GM18511 (cell line): ENCODE measurements around the gene MARCHF7.
"Not testable (repeated sequence)": the region's sequence is repeated elsewhere in the genome, so short reads cannot be mapped to it uniquely, and the experiment has no call there.

Experiments
- ATAC-seq: cut with Tn5 transposase; IDR thresholded peaks from one replicate; pipeline ENCODE4 v1.9.1; 2021; ENCODE audit warnings: mild to moderate bottlenecking, moderate library complexity; ENCODE audit not compliant: unreplicated experiment

MARCHF7 gene, protein sequence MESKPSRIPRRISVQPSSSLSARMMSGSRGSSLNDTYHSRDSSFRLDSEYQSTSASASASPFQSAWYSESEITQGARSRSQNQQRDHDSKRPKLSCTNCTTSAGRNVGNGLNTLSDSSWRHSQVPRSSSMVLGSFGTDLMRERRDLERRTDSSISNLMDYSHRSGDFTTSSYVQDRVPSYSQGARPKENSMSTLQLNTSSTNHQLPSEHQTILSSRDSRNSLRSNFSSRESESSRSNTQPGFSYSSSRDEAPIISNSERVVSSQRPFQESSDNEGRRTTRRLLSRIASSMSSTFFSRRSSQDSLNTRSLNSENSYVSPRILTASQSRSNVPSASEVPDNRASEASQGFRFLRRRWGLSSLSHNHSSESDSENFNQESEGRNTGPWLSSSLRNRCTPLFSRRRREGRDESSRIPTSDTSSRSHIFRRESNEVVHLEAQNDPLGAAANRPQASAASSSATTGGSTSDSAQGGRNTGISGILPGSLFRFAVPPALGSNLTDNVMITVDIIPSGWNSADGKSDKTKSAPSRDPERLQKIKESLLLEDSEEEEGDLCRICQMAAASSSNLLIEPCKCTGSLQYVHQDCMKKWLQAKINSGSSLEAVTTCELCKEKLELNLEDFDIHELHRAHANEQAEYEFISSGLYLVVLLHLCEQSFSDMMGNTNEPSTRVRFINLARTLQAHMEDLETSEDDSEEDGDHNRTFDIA

DNA sequence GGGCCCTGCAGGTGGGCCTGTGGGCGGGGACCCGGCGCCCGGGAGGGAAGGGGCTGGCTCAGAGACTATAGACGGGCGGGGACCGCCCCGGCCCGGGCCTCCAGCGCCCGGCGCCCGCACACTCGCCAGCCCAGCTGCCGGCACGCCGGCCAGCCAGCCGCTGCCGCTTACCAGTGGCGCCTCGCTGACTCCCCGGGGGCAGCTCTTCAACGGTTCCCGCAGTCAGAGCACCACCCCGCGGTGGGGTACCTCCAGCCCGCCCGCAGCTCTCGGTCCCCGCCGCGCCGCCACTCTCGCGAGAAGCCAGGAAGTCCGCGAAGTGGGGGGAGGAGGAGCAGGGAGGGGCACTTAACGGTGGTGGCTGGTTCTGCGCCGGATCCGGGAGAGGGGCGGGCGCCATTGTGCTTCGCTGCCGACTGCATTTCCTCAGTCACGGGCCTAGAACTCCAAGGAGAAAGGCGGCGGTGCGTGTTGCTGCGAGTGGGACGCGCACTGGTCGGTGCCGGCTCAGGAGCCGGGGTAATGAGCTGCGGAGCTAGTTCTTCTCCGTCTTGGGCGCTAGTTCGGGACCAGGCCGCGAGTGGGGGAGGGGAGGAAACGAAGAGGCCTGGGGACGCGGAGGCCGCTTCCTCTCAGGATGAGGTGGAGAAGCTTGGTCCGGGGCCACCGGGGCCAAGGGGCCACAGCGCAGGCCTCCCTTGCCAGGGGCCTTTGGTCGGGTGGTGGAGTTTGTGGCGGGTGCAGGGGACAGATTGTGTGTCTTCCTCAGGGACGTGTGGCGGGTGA lies at the start of gene MARCHF7:
MARCHF7 (plus strand) TSS at position 364 of the 786 bp plus-strand sequence. CDS start 16,517 bp downstream, outside the sequence.
- peak; percentile 96 for ATAC-seq

DNA sequence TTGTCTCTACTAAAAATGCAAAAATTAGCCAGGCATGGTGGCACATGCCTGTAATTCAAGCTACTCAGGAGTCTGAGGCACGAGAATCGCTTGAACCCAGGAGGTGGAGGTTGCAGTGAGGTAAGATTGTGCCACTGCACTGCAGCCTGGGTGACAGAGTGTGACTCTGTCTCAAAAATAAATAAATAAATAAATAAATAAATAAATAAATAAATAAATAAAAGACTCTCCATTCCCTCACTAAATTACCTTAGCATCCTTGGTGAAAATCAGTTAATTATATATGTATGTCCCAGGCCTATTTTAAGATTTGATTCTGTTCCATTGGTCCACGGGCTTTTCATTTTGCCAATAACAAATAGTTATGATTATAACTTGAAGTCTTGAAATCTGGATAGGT lies 44.9 kb upstream of the MARCHF7 start:
- not testable (repeated sequence) for ATAC-seq

DNA sequence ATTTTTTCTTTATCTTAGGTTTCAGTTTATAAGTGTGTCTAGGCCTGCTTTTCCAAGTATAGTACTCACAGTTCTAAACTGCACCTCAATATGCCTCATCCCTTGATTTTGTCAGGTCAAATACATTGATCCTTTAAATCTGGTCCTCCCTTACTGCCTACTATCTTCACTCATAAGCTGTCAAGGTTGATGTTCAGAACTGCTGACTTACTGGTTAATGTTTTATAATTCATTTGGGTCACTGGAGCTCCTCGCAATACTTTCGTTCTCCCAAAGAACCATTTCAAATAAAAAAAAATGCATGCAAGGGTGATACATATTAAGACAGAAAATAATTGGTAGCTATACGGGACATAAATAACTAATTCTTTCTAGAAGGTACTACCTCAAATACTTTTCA lies 41.3 kb upstream of the MARCHF7 start:
- ATAC-seq = no peak

DNA sequence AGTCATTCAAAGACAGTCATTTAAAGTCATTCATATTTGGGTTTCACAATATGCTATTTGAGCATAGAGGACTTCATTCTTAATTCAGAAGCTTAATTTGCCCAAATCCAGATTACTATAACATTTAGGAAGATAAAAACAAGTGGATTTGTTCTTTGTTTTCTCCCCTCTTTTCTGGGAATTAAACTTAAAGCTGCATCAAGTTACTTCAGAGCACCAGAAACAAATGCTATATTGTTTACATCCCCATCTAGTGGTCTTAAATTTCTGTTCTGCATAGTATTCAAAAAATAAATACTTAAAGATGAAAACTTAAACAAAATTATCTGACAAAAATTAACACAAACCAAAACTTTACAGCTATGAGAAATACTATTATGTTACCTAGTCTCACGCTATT lies 34.7 kb upstream of the MARCHF7 start:
- ATAC-seq = no peak

DNA sequence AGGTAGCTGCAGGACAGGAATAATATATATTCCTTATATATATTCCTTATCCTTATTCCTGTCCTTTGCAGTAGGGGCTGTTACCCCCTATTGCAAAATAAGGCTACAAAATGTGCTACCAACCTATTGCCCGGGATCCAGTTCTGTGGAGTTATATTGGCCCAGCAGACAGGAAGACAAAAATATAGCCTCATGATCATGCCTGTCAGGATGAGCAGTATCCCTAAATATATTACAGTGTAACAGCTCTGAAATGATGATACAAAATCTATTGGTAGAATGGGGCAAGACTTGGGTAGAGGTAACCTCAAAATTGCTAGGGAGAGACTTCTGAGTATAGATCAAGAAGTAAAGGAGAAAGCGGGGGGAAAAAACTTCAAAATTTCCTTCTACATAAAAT lies 31.6 kb upstream of the MARCHF7 start:
- ATAC-seq = no peak

DNA sequence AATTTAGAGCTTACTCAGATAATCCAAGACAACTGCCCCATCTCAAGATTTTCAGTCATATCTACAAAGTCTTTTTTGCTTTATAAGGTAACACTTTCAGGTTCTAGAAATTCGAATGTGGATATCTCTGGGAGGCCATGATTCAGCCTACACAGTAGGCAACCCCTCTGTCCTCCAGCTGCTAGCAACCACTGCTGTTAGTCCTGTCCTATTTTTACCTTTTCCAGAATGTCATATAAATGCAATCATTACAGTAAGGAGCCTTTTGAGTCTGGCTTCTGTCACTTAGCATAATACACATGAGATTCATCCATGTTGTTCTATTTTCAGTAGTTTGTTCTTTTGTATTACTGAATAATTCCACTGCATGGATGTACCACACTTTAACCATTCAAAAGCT lies 28.5 kb upstream of the MARCHF7 start:
- no peak for ATAC-seq

DNA sequence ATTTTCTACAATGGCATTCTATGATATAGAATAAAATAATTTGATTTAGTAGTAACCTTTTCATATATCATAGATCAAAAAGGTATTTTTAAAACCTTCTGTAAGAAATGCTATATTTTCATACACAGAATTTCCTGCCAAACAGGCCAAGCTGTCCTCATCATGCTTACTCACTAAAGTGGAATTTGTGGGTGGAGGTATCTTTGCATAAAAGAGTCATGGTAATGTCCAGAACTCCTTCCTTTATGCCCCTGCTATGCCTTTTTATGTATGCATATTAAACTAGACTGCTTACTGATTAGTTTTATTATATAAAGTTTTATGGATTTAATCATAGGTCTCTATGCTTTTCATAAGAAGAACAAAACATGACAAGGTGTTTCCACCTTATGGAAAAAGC lies 27.5 kb upstream of the MARCHF7 start:
- no peak for ATAC-seq

DNA sequence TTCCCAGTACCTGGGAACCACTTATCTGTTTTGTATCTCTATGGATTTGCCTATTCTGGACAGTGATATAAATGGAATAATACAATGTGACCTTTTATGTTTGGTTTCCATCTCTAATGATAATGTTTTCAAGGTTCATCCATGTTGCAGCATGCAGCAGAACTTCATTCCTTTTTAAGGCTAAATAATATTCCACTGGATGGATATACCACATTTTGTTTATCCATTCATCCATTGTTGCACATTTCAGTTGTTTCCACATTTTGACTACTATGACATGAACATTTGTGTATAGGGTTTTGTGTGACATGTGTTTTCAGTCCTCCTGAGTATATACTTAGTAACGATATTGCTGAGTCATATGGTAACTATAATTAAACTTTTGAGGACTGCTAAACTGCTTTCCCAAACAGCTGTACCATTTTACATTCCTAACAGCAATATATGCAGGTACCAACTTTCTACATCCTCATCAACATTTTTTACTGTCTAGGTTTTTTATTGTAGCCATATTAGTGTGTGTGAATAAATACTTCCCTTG lies 17.7 kb upstream of the MARCHF7 start:
- ATAC-seq = no peak

DNA sequence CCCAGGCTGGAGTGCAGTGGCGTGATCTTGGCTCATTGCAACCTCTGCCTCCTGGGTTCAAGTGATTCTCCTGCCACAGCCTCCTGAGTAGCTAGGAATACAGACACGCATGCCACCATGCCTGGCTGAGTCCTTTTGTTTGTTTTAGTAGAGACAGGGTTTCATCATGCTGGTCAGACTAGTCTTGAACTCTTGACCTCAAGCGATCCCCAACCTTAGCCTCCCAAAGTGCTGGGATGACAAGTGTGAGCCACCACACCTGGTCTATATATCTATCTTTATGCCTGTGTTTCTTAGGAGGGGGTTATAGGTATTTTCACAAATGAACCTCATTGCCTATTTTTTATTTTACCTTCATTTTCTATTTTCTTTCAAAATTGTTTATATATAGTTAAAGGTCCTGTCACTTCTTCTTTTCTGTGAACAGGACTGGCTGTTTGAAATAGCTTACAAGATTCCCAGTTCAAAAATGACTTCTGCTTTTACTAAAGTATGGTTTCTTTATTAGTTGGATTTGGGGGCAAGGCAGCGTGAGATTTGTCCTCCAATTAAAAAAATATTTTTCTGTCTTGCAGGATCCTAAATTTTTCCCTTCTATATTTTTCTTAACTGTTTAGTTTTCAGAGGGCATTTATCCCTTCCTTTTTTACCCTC lies 16.4 kb upstream of the MARCHF7 start:
- ATAC-seq = no peak

DNA sequence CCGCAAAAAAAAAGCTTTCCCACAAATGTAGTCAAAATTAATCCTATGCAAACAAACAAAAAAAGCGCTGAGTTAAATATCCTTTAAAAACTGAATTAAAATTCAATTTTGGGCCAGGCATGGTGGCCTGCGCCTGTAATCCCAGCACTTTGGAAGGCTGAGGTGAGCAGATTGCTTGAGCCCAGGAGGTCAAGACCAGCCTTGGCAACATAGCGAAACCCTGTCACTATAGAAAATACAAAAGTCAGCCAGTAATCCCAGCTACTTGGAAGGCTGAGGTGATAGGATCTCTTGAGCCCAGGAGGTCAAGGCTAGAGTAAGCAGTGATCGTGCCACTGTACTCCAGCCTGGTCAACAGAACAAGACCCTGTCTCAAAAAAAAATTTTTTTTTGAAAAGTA lies 8.8 kb upstream of the MARCHF7 start:
- no peak for ATAC-seq

DNA sequence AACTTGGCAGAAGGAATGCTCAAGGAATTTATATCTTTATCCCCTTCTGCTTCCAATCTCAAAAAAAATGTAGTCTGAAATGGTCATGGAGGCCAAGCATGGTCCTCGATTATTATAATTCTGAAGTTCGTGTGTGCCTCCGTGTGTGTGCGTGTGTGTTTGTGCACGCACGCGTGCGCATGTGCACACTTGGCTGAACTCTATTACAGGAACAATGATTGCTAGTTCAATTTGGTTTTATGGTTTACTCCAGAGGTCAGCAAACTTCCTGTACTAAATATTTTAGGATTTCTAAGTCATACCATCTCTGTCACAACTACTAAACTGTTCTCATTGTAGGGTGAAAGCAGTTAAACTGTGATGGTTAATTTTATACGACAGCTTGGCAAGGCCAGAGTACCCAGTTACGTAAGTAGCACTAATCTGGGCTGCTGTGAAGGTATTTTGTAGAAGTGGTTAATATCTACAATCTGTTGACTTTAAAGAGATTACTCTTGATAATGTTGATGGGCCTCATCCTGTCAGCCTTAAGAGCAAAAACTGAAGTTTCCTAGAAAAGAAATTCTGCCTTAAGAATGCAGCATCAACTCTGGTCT lies 5.8 kb upstream of the MARCHF7 start:
- ATAC-seq = no peak

DNA sequence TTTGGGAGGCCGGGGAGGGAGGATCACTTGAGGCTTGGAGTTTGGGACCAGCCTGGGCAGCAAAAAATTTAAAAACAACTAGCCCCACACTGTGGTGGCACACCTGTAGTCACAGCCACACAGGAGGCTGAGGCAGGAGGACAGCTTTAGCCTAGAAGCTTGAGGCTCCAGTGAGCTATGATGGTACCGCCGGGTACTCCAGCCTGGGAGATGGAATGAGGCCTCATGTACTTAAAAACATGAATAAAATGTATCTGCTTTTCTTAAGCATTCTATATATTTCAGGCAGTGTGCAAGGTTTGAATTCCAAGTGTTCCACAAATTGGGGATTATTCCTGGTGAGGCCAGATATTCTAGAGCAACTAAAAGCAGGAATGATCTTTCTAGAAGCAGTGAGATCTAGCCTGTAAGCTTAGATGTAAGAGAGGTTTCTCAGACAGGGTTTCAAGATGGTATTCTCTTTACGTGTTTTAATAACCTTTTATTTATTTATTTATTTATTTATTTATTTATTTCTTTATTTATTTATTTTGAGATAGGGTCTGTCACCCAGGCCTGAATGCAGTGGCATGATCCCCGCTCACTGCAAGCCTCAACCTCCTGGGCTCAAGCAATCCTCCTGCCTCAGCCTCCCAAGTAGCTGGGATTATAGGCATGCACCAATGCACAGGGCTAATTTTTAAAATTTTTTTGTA lies 4.1 kb upstream of the MARCHF7 start:
- no peak for ATAC-seq

DNA sequence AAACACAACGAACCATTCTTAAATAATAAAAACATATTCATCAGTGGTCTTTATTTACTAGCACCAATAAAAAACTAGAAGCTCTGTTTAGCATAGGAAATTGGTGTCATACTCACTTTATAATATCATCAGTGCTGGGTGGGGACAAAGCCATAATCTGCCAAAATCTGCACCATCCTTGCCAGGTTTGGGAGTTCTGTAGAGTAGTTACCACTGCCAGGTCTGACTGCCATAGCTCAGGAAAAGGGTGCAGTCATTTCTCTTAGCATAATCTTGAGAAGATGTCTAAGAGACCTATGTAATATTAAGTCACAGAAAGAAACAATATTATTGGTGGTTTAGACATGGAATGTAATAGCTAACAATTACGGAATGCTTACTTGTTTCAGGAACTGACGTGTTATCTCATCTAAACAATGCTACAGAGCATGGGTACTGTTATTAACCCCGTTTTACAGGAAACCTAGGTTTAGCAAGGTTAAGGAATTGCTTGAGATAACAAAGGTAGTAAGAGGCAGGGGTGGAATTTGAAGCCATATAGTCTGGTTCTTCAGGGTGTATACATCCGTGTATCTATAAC lies 1.6 kb upstream of the MARCHF7 start:
- no peak for ATAC-seq

DNA sequence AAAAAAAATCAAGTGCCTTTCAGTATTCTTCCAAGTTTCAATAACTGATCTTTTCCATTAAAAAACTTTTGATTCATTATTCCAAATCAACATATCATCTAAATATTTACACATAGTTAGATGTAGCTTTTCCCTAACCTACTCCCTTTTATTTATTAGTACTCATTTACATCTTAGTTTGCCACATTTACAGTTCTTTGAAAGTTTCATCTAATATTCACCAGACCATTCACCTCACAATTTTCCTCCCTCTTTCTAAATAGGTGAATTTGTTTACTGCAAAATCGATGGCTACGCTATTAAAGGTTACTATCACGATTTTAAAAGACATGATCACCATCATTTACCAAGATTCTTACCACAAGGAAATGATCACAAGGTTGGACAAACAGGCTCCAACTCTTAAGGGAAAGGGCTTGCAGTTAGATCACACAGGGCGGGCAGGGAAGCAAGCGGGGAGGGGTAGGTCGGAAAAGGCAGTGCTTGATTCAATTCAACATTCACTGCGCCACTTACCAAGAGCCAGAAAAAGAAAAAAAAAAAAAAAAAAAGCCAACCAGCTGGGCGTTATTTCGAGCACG lies 654 bp upstream of the MARCHF7 start:
- ATAC-seq = no peak

DNA sequence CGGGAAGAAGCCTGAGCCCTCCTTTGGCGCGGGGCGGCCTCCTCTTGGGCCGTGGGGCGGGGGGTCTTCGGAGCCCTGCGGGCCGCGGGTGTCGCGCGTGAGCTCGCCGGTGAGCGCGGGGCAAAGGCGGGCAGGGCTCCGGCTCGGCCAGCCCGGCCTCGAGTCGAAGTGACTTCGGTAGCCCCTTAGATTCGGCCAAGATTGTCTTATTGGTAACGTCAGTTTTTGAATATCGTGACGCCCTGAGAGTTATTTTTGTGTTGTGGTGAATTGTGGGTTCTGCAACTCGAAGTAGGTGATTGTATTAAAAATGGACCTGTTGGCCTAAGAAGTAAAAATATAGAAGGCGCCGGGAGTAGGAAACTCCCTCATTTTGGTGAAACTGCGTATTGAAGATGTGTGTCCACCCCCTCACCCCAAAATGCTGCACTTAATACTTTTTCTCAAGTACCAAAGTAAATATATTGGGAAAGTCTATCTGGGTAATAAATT lies 669 bp downstream of the MARCHF7 start:
- ATAC-seq = peak; percentile 17

DNA sequence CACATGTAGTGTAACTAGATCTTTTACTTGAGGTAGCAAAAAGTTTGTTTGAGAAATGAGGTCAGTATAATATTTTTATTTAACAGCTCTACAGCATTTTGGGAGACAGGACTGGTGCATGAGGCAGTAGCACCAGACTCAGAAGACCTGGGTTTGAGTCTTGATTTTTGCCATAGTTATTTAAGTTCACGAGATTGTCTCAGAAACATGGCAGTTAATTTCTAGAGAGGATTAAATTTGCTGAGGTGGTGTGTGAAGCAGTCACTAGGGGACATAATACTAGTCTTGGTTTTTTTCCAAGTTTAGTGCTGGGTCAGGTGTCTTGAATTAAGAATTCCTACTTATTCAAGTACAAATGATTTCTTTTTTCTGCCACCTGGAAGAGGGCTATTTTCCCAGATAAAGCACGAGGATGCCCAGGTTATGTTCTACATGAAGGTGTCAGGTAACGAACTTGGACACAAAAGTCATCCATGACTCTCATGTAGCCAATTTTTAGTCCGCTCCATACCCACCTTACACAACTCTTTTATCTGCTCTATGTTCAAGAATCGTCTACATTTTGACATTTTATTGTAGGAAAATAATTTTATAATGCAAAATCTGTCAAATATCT lies 1.4 kb downstream of the MARCHF7 start:
- ATAC-seq = no peak

DNA sequence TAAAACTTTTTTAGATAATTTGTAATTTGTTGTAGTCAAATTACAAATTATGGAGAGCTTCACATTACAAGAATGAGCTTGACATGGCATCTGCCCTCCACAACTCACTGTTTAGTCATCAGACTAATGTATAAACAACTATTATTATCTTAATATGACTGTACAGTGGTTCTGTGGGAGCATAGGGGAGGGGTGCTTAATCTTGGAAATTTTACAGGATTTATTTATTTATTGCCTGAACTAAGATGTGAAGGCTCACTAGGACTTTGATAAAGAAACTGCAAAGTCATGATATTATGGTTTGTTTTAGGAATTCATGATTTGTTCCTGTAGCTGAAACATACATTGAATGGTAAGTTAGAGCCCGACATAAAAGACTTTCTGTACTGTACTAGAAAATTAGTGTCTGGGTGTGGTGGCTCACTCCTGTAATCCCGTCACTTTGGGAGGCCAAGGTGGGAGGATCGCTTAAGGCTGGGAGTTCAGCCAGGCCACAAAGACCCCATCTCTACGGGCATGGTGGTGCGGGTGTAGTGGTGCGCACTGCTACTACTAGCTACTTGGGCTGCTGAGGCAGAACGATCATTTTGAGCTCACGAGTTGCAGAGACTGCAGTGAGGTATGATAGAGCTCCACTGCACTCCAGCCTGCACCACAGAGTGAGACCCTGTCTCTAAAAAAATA lies 2.1 kb downstream of the MARCHF7 start:
- no peak for ATAC-seq

DNA sequence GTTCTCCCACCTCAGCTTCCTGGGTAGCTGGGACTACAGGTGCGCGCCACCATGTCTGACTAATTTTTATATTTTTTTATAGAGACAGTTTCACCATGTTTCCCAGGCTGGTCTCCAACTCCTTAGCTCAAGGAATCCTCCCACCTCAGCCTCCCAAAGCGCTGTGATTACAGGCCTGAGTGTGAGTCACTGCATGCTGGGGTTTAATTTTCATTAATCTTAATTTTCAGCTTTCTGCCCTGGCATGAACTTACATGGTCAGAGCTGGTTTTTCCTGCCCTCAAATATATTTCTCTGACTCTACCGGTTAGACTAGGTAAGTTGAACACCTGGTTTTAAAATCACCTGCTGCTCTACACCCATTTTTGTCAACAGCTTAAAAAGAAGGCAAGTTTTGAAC lies 3.1 kb downstream of the MARCHF7 start:
- ATAC-seq = no peak
